IMR-90 (cell line): ENCODE data around the gene TACR2. TPM values are rescaled to one million over a fixed set of nuclear protein-coding genes. Genes with fewer than 3 reads are reported as not detected.

ENCODE experiments used
- ATAC-seq: fragments of 200-7000 bp; cut with Tn5 transposase; 2 replicates; pipeline ENCODE4 v1.9.1; 2020; ENCODE audit warnings: low read depth, mild to moderate bottlenecking, moderate library complexity
- BruUV-seq: library from RNA; stranded (reverse); fragments of 400-500 nt; replicated peaks from 2 replicates; lab custom pipeline; 2021; lab: Mats Ljungman, UMichigan
- CTCF ChIA-PET: fragments of 300-600 bp; formaldehyde crosslinking; extraction: SDS; loops from one replicate; lab custom pipeline; 2021; ENCODE audit warnings: antibody characterized with exemption; lab: Yijun Ruan, JAX
- POLR2A ChIA-PET: fragments of 300-600 bp; sonication (Branson Sonifier 250); formaldehyde crosslinking; loops from one replicate; lab custom pipeline; 2022; ENCODE audit warnings: antibody characterized with exemption; ENCODE audit not compliant: unreplicated experiment; lab: Charles Lee
- DNase-seq: peaks from one replicate; pipeline ENCODE4 v3.0.0; 2013
- H2AFZ ChIP-seq: replicated peaks from 2 replicates; pipeline ENCODE3; 2013; ENCODE audit warnings: low read length, mild to moderate bottlenecking; ENCODE audit not compliant: poor library complexity
- H2AK5ac ChIP-seq: 2 replicates; pipeline ENCODE4 v1.6.1; 2013; ENCODE audit warnings: low read depth, low read length, inconsistent platforms
- H2AK9ac ChIP-seq: replicated peaks from 2 replicates; pipeline ENCODE3; 2013; ENCODE audit warnings: mild to moderate bottlenecking, low read depth, low read length, moderate library complexity; ENCODE audit not compliant: poor library complexity
- H2BK120ac ChIP-seq: 2 replicates; pipeline ENCODE4 v1.6.1; 2013; ENCODE audit warnings: low read depth, low read length, inconsistent platforms
- H2BK15ac ChIP-seq: 3 replicates; pipeline ENCODE4 v1.6.1; 2013; ENCODE audit warnings: low read depth, low read length, inconsistent platforms
- H2BK20ac ChIP-seq: 2 replicates; pipeline ENCODE4 v1.6.1; 2013; ENCODE audit warnings: low read depth, mild to moderate bottlenecking, inconsistent platforms, low read length, moderate library complexity
- H2BK5ac ChIP-seq: 2 replicates; pipeline ENCODE4 v1.6.1; 2013; ENCODE audit warnings: mild to moderate bottlenecking, low read depth, low read length, inconsistent platforms; ENCODE audit not compliant: poor library complexity, severe bottlenecking
- H3K14ac ChIP-seq: replicated peaks from 2 replicates; pipeline ENCODE4 v1.6.1; 2013; ENCODE audit warnings: low read depth, low read length, inconsistent platforms
- H3K18ac ChIP-seq: 2 replicates; pipeline ENCODE4 v1.6.1; 2013; ENCODE audit warnings: low read depth, low read length, control low read depth
- H3K23ac ChIP-seq: 2 replicates; pipeline ENCODE4 v1.6.1; 2013; ENCODE audit warnings: low read depth, low read length, inconsistent platforms
- H3K27ac ChIP-seq: 2 replicates; pipeline ENCODE4 v1.5.1; 2013; ENCODE audit warnings: mild to moderate bottlenecking, control low read depth, low read length; ENCODE audit not compliant: insufficient read depth
- H3K27me3 ChIP-seq: 2 replicates; pipeline ENCODE4 v1.6.1; 2013; ENCODE audit warnings: low read length; ENCODE audit not compliant: control insufficient read depth, insufficient read depth
- H3K36me3 ChIP-seq: 2 replicates; pipeline ENCODE4 v1.6.1; 2013; ENCODE audit warnings: low read length, mixed read lengths; ENCODE audit not compliant: control insufficient read depth, insufficient read depth
- H3K4ac ChIP-seq: 2 replicates; pipeline ENCODE4 v1.6.1; 2013; ENCODE audit warnings: low read depth, low read length, inconsistent platforms
- H3K4me1 ChIP-seq: 2 replicates; pipeline ENCODE4 v1.6.1; 2013; ENCODE audit warnings: low read length, mixed read lengths; ENCODE audit not compliant: control insufficient read depth, insufficient read depth
- H3K4me2 ChIP-seq: 2 replicates; pipeline ENCODE4 v1.6.1; 2013; ENCODE audit warnings: low read depth, mild to moderate bottlenecking, control low read depth, low read length, moderate library complexity
- H3K4me3 ChIP-seq: 2 replicates; pipeline ENCODE4 v1.5.1; 2013; ENCODE audit warnings: low read depth, mild to moderate bottlenecking, control low read depth, low read length, moderate library complexity; ENCODE audit not compliant: insufficient read depth
- H3K56ac ChIP-seq: 2 replicates; pipeline ENCODE4 v1.6.1; 2013; ENCODE audit warnings: low read length, inconsistent platforms; ENCODE audit not compliant: insufficient read depth; ENCODE audit errors: extremely low read depth
- H3K79me1 ChIP-seq, 2 experiments: 2 replicates each; pipeline ENCODE4 v1.6.1; 2013; ENCODE audit warnings: low read length in 2 of 2, inconsistent platforms in 1 of 2, low read depth in 1 of 2
- H3K9ac ChIP-seq: 2 replicates; pipeline ENCODE4 v1.6.1; 2013; ENCODE audit warnings: low read depth, low read length, control low read depth
- H3K9me1 ChIP-seq: 2 replicates; pipeline ENCODE4 v1.6.1; 2013; ENCODE audit warnings: low read length, inconsistent platforms; ENCODE audit not compliant: insufficient read depth
- H3K9me3 ChIP-seq: 2 replicates; pipeline ENCODE4 v1.6.1; 2013; ENCODE audit warnings: low read length; ENCODE audit not compliant: control insufficient read depth, insufficient read depth
- H4K20me1 ChIP-seq: 2 replicates; pipeline ENCODE4 v1.6.1; 2013; ENCODE audit warnings: low read length, inconsistent platforms; ENCODE audit not compliant: insufficient read depth
- H4K5ac ChIP-seq: 2 replicates; pipeline ENCODE4 v1.6.1; 2013; ENCODE audit warnings: mild to moderate bottlenecking, low read depth, low read length, control low read depth
- H4K8ac ChIP-seq, 2 experiments: 2 replicates each; pipeline ENCODE4 v1.6.1; 2013; ENCODE audit warnings: low read depth in 2 of 2, low read length in 2 of 2, control low read depth in 1 of 2, inconsistent platforms in 1 of 2
- H4K91ac ChIP-seq: 2 replicates; pipeline ENCODE4 v1.6.1; 2013; ENCODE audit warnings: low read depth, low read length, inconsistent platforms; ENCODE audit not compliant: insufficient read depth
- CHD1 ChIP-seq: IDR thresholded peaks from 2 replicates; pipeline ENCODE4 v1.6.1; 2012; ENCODE audit warnings: low read depth, low read length, improper control_type of control experiment
- ELK1 ChIP-seq: fragments of 150-350 bp; IDR thresholded peaks from 2 replicates; pipeline ENCODE4 v1.6.1; 2016; ENCODE audit warnings: low read depth, mild to moderate bottlenecking, low read length, moderate library complexity, borderline replicate concordance
- MAZ ChIP-seq: IDR thresholded peaks from 2 replicates; pipeline ENCODE4 v1.6.1; 2012; ENCODE audit warnings: low read depth, mild to moderate bottlenecking, low read length, improper control_type of control experiment, moderate library complexity, borderline replicate concordance
- POLR2A ChIP-seq: IDR thresholded peaks from 2 replicates; pipeline ENCODE4 v1.6.1; 2012; ENCODE audit warnings: mild to moderate bottlenecking, low read depth, low read length
- RCOR1 ChIP-seq: IDR thresholded peaks from 2 replicates; pipeline ENCODE4 v1.6.1; 2012; ENCODE audit warnings: mild to moderate bottlenecking, low read length, improper control_type of control experiment; ENCODE audit not compliant: insufficient replicate concordance
- RFX5 ChIP-seq: IDR thresholded peaks from 2 replicates; pipeline ENCODE4 v1.8.0; 2012; ENCODE audit warnings: low read depth, mild to moderate bottlenecking, low read length, moderate library complexity
- WGBS, 2 experiments: methylation state at CpG; one replicate each; pipeline versions ENCODE4 v1.1.5 to v1.1.7; 2013; ENCODE audit warnings: missing lambda C conversion rate in 2 of 2; ENCODE audit not compliant: insufficient read length in 1 of 2; ENCODE audit errors: extremely low coverage in 2 of 2; 5-methylcytosine and 5-hydroxymethylcytosine counted together
- dilution Hi-C: fragments of 300-500 bp; cut with HindIII; formaldehyde crosslinking; loops from one replicate; pipeline ENCODE4 v1.14.3; 2018; ENCODE audit warnings: low sequenced_read_pairs; ENCODE audit not compliant: unreplicated experiment
- in situ Hi-C: fragments of 300-500 bp; cut with MboI; formaldehyde crosslinking; loops from 3 replicates; pipeline ENCODE4 v1.14.3; 2019; ENCODE audit warnings: low sequenced_read_pairs, inconsistent platforms, mixed read lengths
- intact Hi-C: fragments of 100-400 bp; cut with micrococcal nuclease; formaldehyde crosslinking; loops from 2 replicates; pipeline ENCODE4 v1.10.0; 2022
- polyA plus RNA-seq, 3 experiments: library from polyadenylated mRNA; depleted of rRNA; stranded (reverse); fragments of >200 nt; gene quantifications; 2 replicates each; pipeline ENCODE4 v1.2.3, GENCODE V29; 2012; ENCODE audit warnings: low replicate concordance in 1 of 3
- total RNA-seq: library from RNA; depleted of rRNA; stranded (reverse); fragments of >200 nt; gene quantifications from 2 replicates; pipeline ENCODE4 v1.2.3, GENCODE V29; 2012

Gene TACR2
- total and polyA plus RNA-seq, 2 of the 4 experiments (the other 2 are of a cell fraction): not detected

- no peak overlapping the region for H3K56ac ChIP-seq
- H2AK5ac ChIP-seq: no peak overlapping the region
- TF ChIP-seq ELK1 (no peak), POLR2A (no peak), MAZ (no peak), RCOR1 (no peak), CHD1 (no peak), RFX5 (no peak)
- H2BK20ac ChIP-seq: no peak overlapping the region
- ChIA-PET POLR2A (no interaction called here), CTCF (interaction anchor here (1.2 to 1.8 kb wide), 2 partner anchors 10 to 81 kb away, joined by 3 to 6 read pairs; no protein-coding TSS in a partner anchor)
- no peak overlapping the region for H3K4me3 ChIP-seq
- H4K8ac ChIP-seq: no peak overlapping the region
- no TSS peak for BruUV-seq
- H3K4me2 ChIP-seq: no peak overlapping the region
- peaks cover 37% of the 10 kb centered on the region for H3K27me3 ChIP-seq
- no peak overlapping the region for H2BK120ac ChIP-seq
- H4K5ac ChIP-seq: no peak overlapping the region
- no peaks in the 10 kb centered on the region for H4K20me1 ChIP-seq
- 20% methylated on average over 1 of the region's 8 CpGs; no CpG with 5 or more reads in 1 of the 2 experiments for WGBS, 2 experiments
- no peak overlapping the region for H2BK5ac ChIP-seq
- H3K36me3 ChIP-seq: no peaks in the 10 kb centered on the region
- intact Hi-C loops: loop anchor here (10.0 kb wide), 1 partner anchor 633 kb away; no protein-coding TSS in a partner anchor
- H3K27ac ChIP-seq: no peak overlapping the region
- no peak overlapping the region for H2AFZ ChIP-seq
- no peak overlapping the region for H3K9ac ChIP-seq
- no peak overlapping the region for H4K91ac ChIP-seq
- H3K18ac ChIP-seq: no peak overlapping the region
- H3K23ac ChIP-seq: no peak overlapping the region
- in situ Hi-C loops: loop anchor here (10.0 kb wide), 1 partner anchor 413 kb away; no protein-coding TSS in a partner anchor
- H2BK15ac ChIP-seq: no peak overlapping the region
- no peaks in the 10 kb centered on the region for H3K9me3 ChIP-seq
- no peak overlapping the region for H3K14ac ChIP-seq
- no peak for DNase-seq
- peaks cover 5% of the 10 kb centered on the region; the same call in 1 of the 2 replicates for H3K9me1 ChIP-seq
- no peaks in the 10 kb centered on the region for H3K79me1 ChIP-seq
- no peak overlapping the region for H3K4ac ChIP-seq
- H2AK9ac ChIP-seq: no peak overlapping the region
- H3K4me1 ChIP-seq: peaks cover 7% of the 10 kb centered on the region; the same call in 1 of the 2 replicates
- no peak for ATAC-seq
- dilution Hi-C loops: no loop called here
Observed at GRCh38 chr10:69418052-69418752, 1.5 kb upstream of the TACR2 start.
